Mesenchymal stem cell (in vitro differentiated cells and primary cell): ENCODE results near the gene TMEFF2.

ENCODE experiments used
- DNase-seq: peaks from one replicate; pipeline ENCODE4 v3.0.0-alpha.2; 2013
- H2AFZ ChIP-seq: one replicate; pipeline ENCODE4 v1.6.1; 2013; ENCODE audit warnings: low read depth, mild to moderate bottlenecking, control low read depth, inconsistent platforms, low read length, moderate library complexity
- H2AK5ac ChIP-seq: 2 replicates; pipeline ENCODE4 v1.6.1; 2013; ENCODE audit warnings: low read length, moderate library complexity, mild to moderate bottlenecking, inconsistent platforms; ENCODE audit not compliant: severe bottlenecking
- H2BK120ac ChIP-seq: one replicate; pipeline ENCODE4 v1.6.1; 2013; ENCODE audit warnings: low read depth, mild to moderate bottlenecking, inconsistent platforms, low read length, moderate library complexity
- H2BK12ac ChIP-seq, 2 experiments: one replicate each; pipeline ENCODE4 v1.6.1; 2013; ENCODE audit warnings: inconsistent platforms in 2 of 2, low read length in 2 of 2, mild to moderate bottlenecking in 2 of 2, moderate library complexity in 2 of 2, control low read depth in 1 of 2
- H2BK15ac ChIP-seq: one replicate; pipeline ENCODE4 v1.6.1; 2013; ENCODE audit warnings: mild to moderate bottlenecking, low read depth, inconsistent platforms; ENCODE audit not compliant: poor library complexity, severe bottlenecking
- H2BK5ac ChIP-seq: 2 replicates; pipeline ENCODE4 v1.6.1; 2013; ENCODE audit warnings: low read depth, mild to moderate bottlenecking, low read length, control low read depth, inconsistent platforms; ENCODE audit not compliant: poor library complexity, severe bottlenecking
- H3K14ac ChIP-seq, 2 experiments: one replicate each; pipeline ENCODE4 v1.6.1; 2013; ENCODE audit warnings: inconsistent platforms in 2 of 2, low read length in 2 of 2, control low read depth in 1 of 2, mild to moderate bottlenecking in 1 of 2, moderate library complexity in 1 of 2
- H3K18ac ChIP-seq, 2 experiments: one replicate each; pipeline ENCODE4 v1.6.1; 2013; ENCODE audit warnings: inconsistent platforms in 2 of 2, low read length in 2 of 2, control low read depth in 1 of 2, low read depth in 1 of 2, mild to moderate bottlenecking in 1 of 2
- H3K23ac ChIP-seq, 2 experiments: one replicate each; pipeline ENCODE4 v1.6.1; 2013; ENCODE audit warnings: inconsistent platforms in 2 of 2, low read length in 2 of 2, mild to moderate bottlenecking in 2 of 2, moderate library complexity in 2 of 2, control low read depth in 1 of 2
- H3K27ac ChIP-seq: 2 replicates; pipeline ENCODE4 v1.5.1; 2013; ENCODE audit warnings: mild to moderate bottlenecking, moderate library complexity, low read length, control low read depth, inconsistent platforms; ENCODE audit not compliant: poor library complexity, severe bottlenecking
- H3K27me3 ChIP-seq, 2 experiments: 2 replicates each; pipeline versions ENCODE4 v1.6.1 to v1.7.0; 2013; ENCODE audit warnings: low read length in 2 of 2, mild to moderate bottlenecking in 2 of 2, moderate library complexity in 2 of 2, control low read depth in 1 of 2, inconsistent platforms in 1 of 2; ENCODE audit not compliant: control insufficient read depth in 1 of 2, insufficient read depth in 1 of 2
- H3K36me3 ChIP-seq, 2 experiments: 2 replicates each; pipeline versions ENCODE4 v1.6.1 to v1.7.0; 2013; ENCODE audit warnings: low read length in 2 of 2, control low read depth in 1 of 2, inconsistent platforms in 1 of 2, low read depth in 1 of 2, mild to moderate bottlenecking in 1 of 2; ENCODE audit not compliant: insufficient read depth in 2 of 2, control insufficient read depth in 1 of 2
- H3K4ac ChIP-seq, 2 experiments: one replicate each; pipeline ENCODE4 v1.6.1; 2013; ENCODE audit warnings: inconsistent platforms in 2 of 2, low read length in 2 of 2, mild to moderate bottlenecking in 2 of 2, moderate library complexity in 2 of 2, control low read depth in 1 of 2, low read depth in 1 of 2
- H3K4me1 ChIP-seq: 2 replicates; pipeline ENCODE4 v1.6.1; 2013; ENCODE audit warnings: low read depth, low read length, control low read depth; ENCODE audit not compliant: control insufficient read depth, insufficient read depth
- H3K4me2 ChIP-seq: 2 replicates; pipeline ENCODE4 v1.6.1; 2013; ENCODE audit warnings: low read length, mild to moderate bottlenecking, inconsistent platforms; ENCODE audit not compliant: poor library complexity, severe bottlenecking
- H3K4me3 ChIP-seq, 2 experiments: 2 replicates each; pipeline versions ENCODE4 v1.5.1 to v1.7.0; 2013; ENCODE audit warnings: low read length in 2 of 2, mild to moderate bottlenecking in 2 of 2, control low read depth in 1 of 2, low read depth in 1 of 2; ENCODE audit not compliant: insufficient read depth in 1 of 2
- H3K79me1 ChIP-seq: replicated peaks from 2 replicates; pipeline ENCODE4 v1.6.1; 2013; ENCODE audit warnings: mild to moderate bottlenecking, control low read depth, low read length, inconsistent platforms; ENCODE audit not compliant: poor library complexity, severe bottlenecking
- H3K9ac ChIP-seq: 2 replicates; pipeline ENCODE4 v1.7.0; 2013; ENCODE audit warnings: mild to moderate bottlenecking, low read length, moderate library complexity
- H3K9me3 ChIP-seq: 2 replicates; pipeline ENCODE4 v1.7.0; 2013; ENCODE audit warnings: mild to moderate bottlenecking, low read length; ENCODE audit not compliant: control insufficient read depth
- H4K8ac ChIP-seq: one replicate; pipeline ENCODE4 v1.6.1; 2013; ENCODE audit warnings: inconsistent platforms, mild to moderate bottlenecking, low read length, moderate library complexity
- H4K91ac ChIP-seq: one replicate; pipeline ENCODE4 v1.6.1; 2013; ENCODE audit warnings: mild to moderate bottlenecking, low read length, inconsistent platforms
- WGBS: methylation state at CpG from one replicate; pipeline ENCODE4 v1.1.7; 2013; ENCODE audit warnings: mixed read lengths; 5-methylcytosine and 5-hydroxymethylcytosine counted together

The TMEFF2 gene

GRCh38 chr2:192228685-192229084 is 34.0 kb upstream of the TMEFF2 start:
- Histone ChIP-seq H3K4me1 (no peaks in the 10 kb centered on the region), H3K18ac (no peak overlapping the region), H3K23ac (no peak overlapping the region), H3K4ac (no peak overlapping the region), H2AFZ (no peak overlapping the region), H4K91ac (no peak overlapping the region), H2BK120ac (no peak overlapping the region), H3K36me3 (no peaks in the 10 kb centered on the region), H3K27ac (no peak overlapping the region), H3K9me3 (no peaks in the 10 kb centered on the region), H3K4me2 (no peak overlapping the region), H2AK5ac (no peak overlapping the region), H3K4me3 (no peak overlapping the region), H3K79me1 (no peaks in the 10 kb centered on the region), H3K27me3 (no peaks in the 10 kb centered on the region), H2BK15ac (no peak overlapping the region), H2BK12ac (no peak overlapping the region), H3K9ac (no peak overlapping the region), H4K8ac (no peak overlapping the region), H3K14ac (no peak overlapping the region), H2BK5ac (no peak overlapping the region)
- no peak for DNase-seq

DNA sequence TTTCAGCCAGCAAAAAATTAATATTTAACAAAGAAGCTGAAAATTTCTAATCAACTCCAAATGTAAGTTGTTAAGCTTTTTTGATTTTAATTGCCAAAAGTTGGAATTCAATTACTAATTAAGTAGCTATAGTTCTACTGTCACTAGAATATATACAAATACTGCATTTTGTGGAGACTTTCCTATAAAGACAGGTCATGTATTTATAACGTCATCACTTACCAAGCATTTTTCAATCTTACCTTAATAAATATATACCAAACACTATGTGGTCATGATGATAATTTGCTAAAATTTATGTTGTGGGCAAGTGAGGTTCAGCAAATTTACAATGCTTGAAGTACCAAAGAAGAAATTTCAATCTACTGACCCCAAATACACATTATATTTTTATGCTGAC is 24.2 kb upstream of the TMEFF2 start:
- H3K14ac ChIP-seq: no peak overlapping the region
- H3K4ac ChIP-seq: no peak overlapping the region
- H3K4me3 ChIP-seq: no peak overlapping the region
- no peak overlapping the region for H3K4me2 ChIP-seq
- no peaks in the 10 kb centered on the region for H3K79me1 ChIP-seq
- no peak overlapping the region for H3K23ac ChIP-seq
- H2BK15ac ChIP-seq: no peak overlapping the region
- H2AK5ac ChIP-seq: no peak overlapping the region
- no peak overlapping the region for H2BK12ac ChIP-seq
- no peak overlapping the region for H3K18ac ChIP-seq
- no peaks in the 10 kb centered on the region for H3K27me3 ChIP-seq
- H3K9me3 ChIP-seq: no peaks in the 10 kb centered on the region
- no peak overlapping the region for H4K91ac ChIP-seq
- H3K27ac ChIP-seq: no peak overlapping the region
- no peak overlapping the region for H2AFZ ChIP-seq
- no peak for DNase-seq
- H2BK5ac ChIP-seq: no peak overlapping the region
- no peaks in the 10 kb centered on the region for H3K36me3 ChIP-seq
- no peaks in the 10 kb centered on the region for H3K4me1 ChIP-seq
- WGBS: no CpG with 5 or more reads among the region's 1 CpG
- no peak overlapping the region for H2BK120ac ChIP-seq
- H4K8ac ChIP-seq: no peak overlapping the region
- H3K9ac ChIP-seq: no peak overlapping the region

- H3K79me1 ChIP-seq: no peaks in the 10 kb centered on the region
- no peak overlapping the region for H3K4me2 ChIP-seq
- no peak overlapping the region for H2BK12ac ChIP-seq
- H3K18ac ChIP-seq: no peak overlapping the region
- H2AFZ ChIP-seq: no peak overlapping the region
- H3K14ac ChIP-seq: no peak overlapping the region
- no peaks in the 10 kb centered on the region for H3K36me3 ChIP-seq
- H3K4me1 ChIP-seq: no peaks in the 10 kb centered on the region
- H3K27ac ChIP-seq: no peak overlapping the region
- H3K4me3 ChIP-seq: no peak overlapping the region
- WGBS: 89% methylated on average over 2 of the region's 2 CpGs
- no peak overlapping the region for H4K91ac ChIP-seq
- H2BK5ac ChIP-seq: no peak overlapping the region
- H2BK120ac ChIP-seq: no peak overlapping the region
- no peak overlapping the region for H2AK5ac ChIP-seq
- no peak overlapping the region for H3K4ac ChIP-seq
- H4K8ac ChIP-seq: no peak overlapping the region
- no peak overlapping the region for H3K9ac ChIP-seq
- no peak overlapping the region for H2BK15ac ChIP-seq
- no peak overlapping the region for H3K23ac ChIP-seq
- DNase-seq: no peak
- H3K9me3 ChIP-seq: no peaks in the 10 kb centered on the region
- no peaks in the 10 kb centered on the region for H3K27me3 ChIP-seq
Measured at GRCh38 chr2:192218377-192218776, 23.6 kb upstream of the TMEFF2 start.

DNA sequence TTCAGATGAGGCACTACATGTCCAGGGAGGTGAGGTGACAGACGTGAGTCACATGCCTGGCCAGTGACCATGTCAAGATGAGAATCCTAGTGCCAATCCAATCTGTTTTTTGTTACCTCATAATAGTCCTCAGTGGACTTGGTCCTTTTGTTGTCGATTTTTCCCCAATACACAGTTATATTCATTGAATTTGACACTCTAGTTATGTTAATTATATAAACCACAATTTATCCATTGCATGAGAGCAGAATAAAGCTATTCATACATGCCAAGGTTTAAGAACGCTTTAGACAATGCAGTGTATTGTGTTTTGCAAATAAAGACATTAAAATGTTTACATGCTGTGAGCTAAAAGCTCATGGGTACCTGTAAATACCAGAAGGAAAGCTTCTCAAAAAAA is 21.6 kb upstream of the TMEFF2 start:
- Histone ChIP-seq H2AFZ (no peak overlapping the region), H2BK12ac (no peak overlapping the region), H3K4me1 (no peaks in the 10 kb centered on the region), H3K9me3 (peaks cover 6% of the 10 kb centered on the region), H4K8ac (no peak overlapping the region), H3K36me3 (no peaks in the 10 kb centered on the region), H3K27ac (no peak overlapping the region), H3K18ac (no peak overlapping the region), H3K4me3 (no peak overlapping the region), H2BK5ac (no peak overlapping the region), H3K9ac (no peak overlapping the region), H2BK15ac (no peak overlapping the region), H2BK120ac (no peak overlapping the region), H3K79me1 (no peaks in the 10 kb centered on the region), H4K91ac (no peak overlapping the region), H2AK5ac (no peak overlapping the region), H3K27me3 (no peaks in the 10 kb centered on the region), H3K14ac (no peak overlapping the region), H3K4me2 (no peak overlapping the region), H3K4ac (no peak overlapping the region), H3K23ac (no peak overlapping the region)
- no peak for DNase-seq
- WGBS: 62% methylated on average over 2 of the region's 3 CpGs
